WTC11 (cell line): Measurements from ENCODE around the gene PSENEN. TPM values are rescaled to one million over a fixed set of nuclear protein-coding genes. Genes with fewer than 3 reads are reported as not detected.

Source experiments
- ATAC-seq: fragments of 200-7000 bp; cut with Tn5 transposase; 2 replicates; pipeline ENCODE4 v1.10.0; 2021; ENCODE audit warnings: mild to moderate bottlenecking, moderate library complexity
- CTCF ChIA-PET: fragments of 300-600 bp; sonication (Branson Sonifier 250); formaldehyde crosslinking; loops from one replicate; lab custom pipeline; 2021; ENCODE audit warnings: antibody characterized with exemption; lab: Charles Lee
- POLR2A ChIA-PET: fragments of 350-600 bp; sonication (Branson Sonifier 250); formaldehyde crosslinking; loops from one replicate; lab custom pipeline; 2021; ENCODE audit warnings: antibody characterized with exemption; lab: Charles Lee
- DNase-seq: peaks from one replicate; pipeline ENCODE4 v3.0.0; 2021; ENCODE audit warnings: low spot score
- H3K27ac Mint-ChIP-seq: 2 replicates; pipeline ENCODE4 v1.8.0; 2021; ENCODE audit warnings: mixed read lengths
- H3K27me3 Mint-ChIP-seq: 2 replicates; pipeline ENCODE4 v1.8.0; 2021; ENCODE audit warnings: low read depth, mild to moderate bottlenecking, moderate library complexity, mixed read lengths
- H3K36me3 Mint-ChIP-seq: 2 replicates; pipeline ENCODE4 v1.8.0; 2021; ENCODE audit warnings: mixed read lengths
- H3K4me1 Mint-ChIP-seq: 2 replicates; pipeline ENCODE4 v1.8.0; 2022; ENCODE audit warnings: mixed read lengths
- H3K4me3 Mint-ChIP-seq: 2 replicates; pipeline ENCODE4 v1.8.0; 2021; ENCODE audit warnings: mild to moderate bottlenecking, moderate library complexity, mixed read lengths
- H3K9me3 Mint-ChIP-seq: 2 replicates; pipeline ENCODE4 v1.8.0; 2021; ENCODE audit warnings: mixed read lengths
- AR ChIP-seq: fragments of 250-450 bp; sonication (Bioruptor Pico); IDR thresholded peaks from 2 replicates; pipeline ENCODE4 v1.9.0; 2021; ENCODE audit warnings: mild to moderate bottlenecking
- E2F4 ChIP-seq: sonication (generic); formaldehyde crosslinking; IDR thresholded peaks from 2 replicates; pipeline ENCODE4 v1.8.1; 2022; ENCODE audit warnings: low read depth, mild to moderate bottlenecking, moderate library complexity, missing genetic modification reagents, borderline replicate concordance
- ELF4 ChIP-seq: sonication (generic); formaldehyde crosslinking; IDR thresholded peaks from 2 replicates; pipeline ENCODE4 v1.8.1; 2022; ENCODE audit warnings: low read depth, mild to moderate bottlenecking, moderate library complexity, missing genetic modification reagents
- IRF2 ChIP-seq: sonication (generic); formaldehyde crosslinking; IDR thresholded peaks from 2 replicates; pipeline ENCODE4 v1.8.0; 2022; ENCODE audit warnings: low read depth, missing genetic modification reagents, borderline replicate concordance
- KAT7 ChIP-seq: sonication (generic); formaldehyde crosslinking; IDR thresholded peaks from 2 replicates; pipeline ENCODE4 v1.8.1; 2023; ENCODE audit warnings: missing genetic modification reagents, mild to moderate bottlenecking, borderline replicate concordance
- NFE2L1 ChIP-seq: sonication (generic); formaldehyde crosslinking; IDR thresholded peaks from 2 replicates; pipeline ENCODE4 v1.8.1; 2023; ENCODE audit warnings: missing genetic modification reagents
- NR3C1 ChIP-seq: sonication (generic); formaldehyde crosslinking; conservative IDR thresholded peaks from 2 replicates; pipeline ENCODE4 v1.8.1; 2023; ENCODE audit warnings: low read depth, mild to moderate bottlenecking, missing genetic modification reagents
- RELA ChIP-seq: sonication (generic); formaldehyde crosslinking; IDR thresholded peaks from 2 replicates; pipeline ENCODE4 v1.8.1; 2022; ENCODE audit warnings: missing genetic modification reagents, mild to moderate bottlenecking, borderline replicate concordance
- USF1 ChIP-seq: sonication (generic); formaldehyde crosslinking; IDR thresholded peaks from 2 replicates; pipeline ENCODE4 v1.8.0; 2022; ENCODE audit warnings: mild to moderate bottlenecking, missing genetic modification reagents
- ZNF232 ChIP-seq: sonication (generic); formaldehyde crosslinking; IDR thresholded peaks from 2 replicates; pipeline ENCODE4 v1.8.0; 2022; ENCODE audit warnings: mild to moderate bottlenecking, missing genetic modification reagents
- ZNF396 ChIP-seq: fragments of 250-450 bp; sonication (Bioruptor Pico); IDR thresholded peaks from 2 replicates; pipeline ENCODE4 v1.8.0; 2021; ENCODE audit warnings: mild to moderate bottlenecking, moderate library complexity, borderline replicate concordance
- ZNF423 ChIP-seq: fragments of 250-450 bp; sonication (Bioruptor Pico); IDR thresholded peaks from 2 replicates; pipeline ENCODE4 v2.1.2; 2022; ENCODE audit warnings: mild to moderate bottlenecking, moderate library complexity
- total RNA-seq: library from RNA; stranded (reverse); gene quantifications from 3 replicates; pipeline ENCODE4 v1.2.3, GENCODE V29; 2021
- TF ChIP-seq, protein P1 (sequence below): sonication (generic); formaldehyde crosslinking; IDR thresholded peaks from 2 replicates; pipeline ENCODE4 v1.8.0; 2022; ENCODE audit warnings: mild to moderate bottlenecking, missing genetic modification reagents
- TF ChIP-seq, protein P2 (sequence below): sonication (generic); formaldehyde crosslinking; IDR thresholded peaks from 2 replicates; pipeline ENCODE4 v1.8.1; 2022; ENCODE audit warnings: mild to moderate bottlenecking, moderate library complexity, missing genetic modification reagents
- TF ChIP-seq, protein P3 (sequence below): sonication (generic); formaldehyde crosslinking; IDR thresholded peaks from 2 replicates; pipeline ENCODE4 v1.8.0; 2022; ENCODE audit warnings: mild to moderate bottlenecking, missing genetic modification reagents
- TF ChIP-seq, protein P4 (sequence below): fragments of 250-450 bp; sonication (Bioruptor Pico); IDR thresholded peaks from 2 replicates; pipeline ENCODE4 v1.8.0; 2021; ENCODE audit warnings: mild to moderate bottlenecking

The PSENEN gene
- total RNA-seq, 1 experiment from 2014 or later, result 80.3 TPM

- CTCF ChIA-PET, result interaction anchor here (0.9 to 2.7 kb wide), 7 partner anchors 12 to 205 kb away, joined by 3 to 16 read pairs (median 4); no protein-coding TSS in a partner anchor
- peak; percentile 51 for DNase-seq
- no peaks in the 10 kb centered on the region for H3K9me3 Mint-ChIP-seq
- POLR2A ChIA-PET, result interaction anchor here (4.0 kb wide), 1 partner anchor 12 kb away, joined by 14 read pairs; the partner anchor contains the start of gene ZBTB32
- TF ChIP-seq, protein P1, sequence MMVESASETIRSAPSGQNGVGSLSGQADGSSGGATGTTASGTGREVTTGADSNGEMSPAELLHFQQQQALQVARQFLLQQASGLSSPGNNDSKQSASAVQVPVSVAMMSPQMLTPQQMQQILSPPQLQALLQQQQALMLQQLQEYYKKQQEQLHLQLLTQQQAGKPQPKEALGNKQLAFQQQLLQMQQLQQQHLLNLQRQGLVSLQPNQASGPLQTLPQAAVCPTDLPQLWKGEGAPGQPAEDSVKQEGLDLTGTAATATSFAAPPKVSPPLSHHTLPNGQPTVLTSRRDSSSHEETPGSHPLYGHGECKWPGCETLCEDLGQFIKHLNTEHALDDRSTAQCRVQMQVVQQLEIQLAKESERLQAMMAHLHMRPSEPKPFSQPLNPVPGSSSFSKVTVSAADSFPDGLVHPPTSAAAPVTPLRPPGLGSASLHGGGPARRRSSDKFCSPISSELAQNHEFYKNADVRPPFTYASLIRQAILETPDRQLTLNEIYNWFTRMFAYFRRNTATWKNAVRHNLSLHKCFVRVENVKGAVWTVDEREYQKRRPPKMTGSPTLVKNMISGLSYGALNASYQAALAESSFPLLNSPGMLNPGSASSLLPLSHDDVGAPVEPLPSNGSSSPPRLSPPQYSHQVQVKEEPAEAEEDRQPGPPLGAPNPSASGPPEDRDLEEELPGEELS (CRISPR knock-in tag), result no peak
- TF ChIP-seq RELA (CRISPR knock-in tag), result no peak
- TF ChIP-seq, protein P2, sequence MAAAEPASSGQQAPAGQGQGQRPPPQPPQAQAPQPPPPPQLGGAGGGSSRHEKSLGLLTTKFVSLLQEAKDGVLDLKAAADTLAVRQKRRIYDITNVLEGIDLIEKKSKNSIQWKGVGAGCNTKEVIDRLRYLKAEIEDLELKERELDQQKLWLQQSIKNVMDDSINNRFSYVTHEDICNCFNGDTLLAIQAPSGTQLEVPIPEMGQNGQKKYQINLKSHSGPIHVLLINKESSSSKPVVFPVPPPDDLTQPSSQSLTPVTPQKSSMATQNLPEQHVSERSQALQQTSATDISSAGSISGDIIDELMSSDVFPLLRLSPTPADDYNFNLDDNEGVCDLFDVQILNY, result no peak
- TF ChIP-seq, protein P3, sequence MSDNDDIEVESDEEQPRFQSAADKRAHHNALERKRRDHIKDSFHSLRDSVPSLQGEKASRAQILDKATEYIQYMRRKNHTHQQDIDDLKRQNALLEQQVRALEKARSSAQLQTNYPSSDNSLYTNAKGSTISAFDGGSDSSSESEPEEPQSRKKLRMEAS, result peak; percentile 43; the same call in 1 of the 2 replicates
- no peak for TF ChIP-seq AR (CRISPR knock-in tag)
- TF ChIP-seq NR3C1, result no peak
- TF ChIP-seq ELF4 (CRISPR knock-in tag), result no peak
- TF ChIP-seq ZNF396 (CRISPR knock-in tag), result no peak
- H3K36me3 Mint-ChIP-seq, result no peaks in the 10 kb centered on the region
- peak overlapping the region; percentile 83 for H3K4me3 Mint-ChIP-seq
- H3K27ac Mint-ChIP-seq, result no peak overlapping the region
- no peaks in the 10 kb centered on the region for H3K27me3 Mint-ChIP-seq
- ATAC-seq, result no peak
- H3K4me1 Mint-ChIP-seq, result peaks cover 46% of the 10 kb centered on the region
These were observed 30.7 kb upstream of the PSENEN start for GRCh38 chr19:35714601-35715354.

- Mint-ChIP-seq H3K9me3 (no peaks in the 10 kb centered on the region), H3K27me3 (no peaks in the 10 kb centered on the region), H3K4me3 (peak overlapping the region; percentile 83), H3K36me3 (peaks cover 3% of the 10 kb centered on the region), H3K4me1 (peaks cover 46% of the 10 kb centered on the region), H3K27ac (no peak overlapping the region)
- no peak for ATAC-seq
- POLR2A ChIA-PET, result interaction anchor here (4.0 kb wide), 1 partner anchor 12 kb away, joined by 14 read pairs; the partner anchor contains the start of gene ZBTB32
- TF ChIP-seq, protein P4, sequence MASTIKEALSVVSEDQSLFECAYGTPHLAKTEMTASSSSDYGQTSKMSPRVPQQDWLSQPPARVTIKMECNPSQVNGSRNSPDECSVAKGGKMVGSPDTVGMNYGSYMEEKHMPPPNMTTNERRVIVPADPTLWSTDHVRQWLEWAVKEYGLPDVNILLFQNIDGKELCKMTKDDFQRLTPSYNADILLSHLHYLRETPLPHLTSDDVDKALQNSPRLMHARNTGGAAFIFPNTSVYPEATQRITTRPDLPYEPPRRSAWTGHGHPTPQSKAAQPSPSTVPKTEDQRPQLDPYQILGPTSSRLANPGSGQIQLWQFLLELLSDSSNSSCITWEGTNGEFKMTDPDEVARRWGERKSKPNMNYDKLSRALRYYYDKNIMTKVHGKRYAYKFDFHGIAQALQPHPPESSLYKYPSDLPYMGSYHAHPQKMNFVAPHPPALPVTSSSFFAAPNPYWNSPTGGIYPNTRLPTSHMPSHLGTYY (CRISPR knock-in tag), result no peak
- TF ChIP-seq KAT7, result peak; percentile 8; the same call in 1 of the 2 replicates
- CTCF ChIA-PET, result interaction anchor here (1.3 to 2.7 kb wide), 6 partner anchors 13 to 205 kb away, joined by 3 to 16 read pairs (median 6); no protein-coding TSS in a partner anchor
- no peak for DNase-seq
These were observed 30.1 kb upstream of the PSENEN start for GRCh38 chr19:35715355-35715809.

DNA sequence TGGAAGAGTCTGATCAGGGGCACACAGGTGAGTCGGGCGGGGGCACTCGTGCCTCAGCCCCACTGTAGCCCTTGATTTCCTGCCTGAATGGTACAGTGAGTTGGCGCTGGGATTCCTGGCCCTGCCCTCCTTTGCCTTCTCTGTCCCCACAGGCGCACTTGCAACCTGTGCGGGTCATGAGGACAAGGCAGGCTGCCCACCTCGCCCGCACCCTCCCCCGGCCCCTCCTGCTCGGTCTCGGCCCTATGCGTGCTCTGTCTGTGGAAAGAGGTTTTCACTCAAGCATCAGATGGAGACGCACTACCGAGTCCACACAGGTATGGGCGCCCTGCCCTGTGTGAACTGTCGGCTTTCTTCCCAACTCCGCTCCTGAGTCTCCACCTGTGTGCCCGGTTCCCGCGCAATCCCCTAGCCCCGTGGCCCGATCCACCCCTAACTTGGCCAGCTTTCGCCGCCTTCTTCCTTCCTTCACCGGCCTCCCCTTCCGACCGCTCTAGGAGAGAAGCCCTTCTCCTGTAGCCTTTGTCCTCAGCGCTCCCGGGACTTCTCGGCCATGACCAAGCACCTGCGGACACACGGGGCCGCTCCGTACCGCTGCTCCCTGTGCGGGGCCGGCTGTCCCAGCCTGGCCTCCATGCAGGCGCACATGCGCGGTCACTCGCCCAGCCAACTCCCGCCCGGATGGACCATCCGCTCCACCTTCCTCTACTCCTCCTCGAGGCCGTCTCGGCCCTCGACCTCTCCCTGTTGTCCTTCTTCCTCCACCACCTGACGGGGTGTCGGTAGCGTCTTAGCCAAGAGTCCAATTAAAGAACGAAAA, 29.3 kb upstream of the PSENEN start:
- DNase-seq, result no peak
- CTCF ChIA-PET, result interaction anchor here (0.6 to 2.7 kb wide), 5 partner anchors 13 to 158 kb away, joined by 3 to 16 read pairs (median 3); no protein-coding TSS in a partner anchor
- TF ChIP-seq NFE2L1 (CRISPR knock-in tag), result peak; percentile 54; the same call in 1 of the 2 replicates
- TF ChIP-seq IRF2, result 0 out of 2 replicates have a peak, but pooled peaks have one; percentile 56
- TF ChIP-seq E2F4, result 0 out of 2 replicates have a peak, but pooled peaks have one; percentile 53
- no peak for TF ChIP-seq ZNF423 (CRISPR knock-in tag)
- TF ChIP-seq ZNF232 (CRISPR knock-in tag), result no peak; the same call in 1 of the 2 replicates
- 0 out of 2 replicates have a peak, but pooled peaks have one; percentile 26 for TF ChIP-seq USF1 (CRISPR knock-in tag)

More for the DNA sequence above, 29.3 kb upstream of the PSENEN start:
- Mint-ChIP-seq H3K4me1 (peaks cover 43% of the 10 kb centered on the region), H3K27ac (peak overlapping the region; percentile 97), H3K9me3 (no peaks in the 10 kb centered on the region), H3K4me3 (peak overlapping the region; percentile 83), H3K36me3 (peaks cover 3% of the 10 kb centered on the region), H3K27me3 (no peaks in the 10 kb centered on the region)
- POLR2A ChIA-PET, result no interaction called here
- ATAC-seq, result peak; percentile 3
